Activated CD8-positive, alpha-beta memory T cell treated with anti-CD3 and anti-CD28 coated beads, Interleukin-2, amount 50 U/mL, for 1 hour (primary cell): Measurements from ENCODE around the gene PLD1.

Experiments used
- DNase-seq: peaks from one replicate; pipeline ENCODE4 v3.0.0-alpha.2; 2020; ENCODE audit errors: extremely low read depth

The PLD1 gene

DNA sequence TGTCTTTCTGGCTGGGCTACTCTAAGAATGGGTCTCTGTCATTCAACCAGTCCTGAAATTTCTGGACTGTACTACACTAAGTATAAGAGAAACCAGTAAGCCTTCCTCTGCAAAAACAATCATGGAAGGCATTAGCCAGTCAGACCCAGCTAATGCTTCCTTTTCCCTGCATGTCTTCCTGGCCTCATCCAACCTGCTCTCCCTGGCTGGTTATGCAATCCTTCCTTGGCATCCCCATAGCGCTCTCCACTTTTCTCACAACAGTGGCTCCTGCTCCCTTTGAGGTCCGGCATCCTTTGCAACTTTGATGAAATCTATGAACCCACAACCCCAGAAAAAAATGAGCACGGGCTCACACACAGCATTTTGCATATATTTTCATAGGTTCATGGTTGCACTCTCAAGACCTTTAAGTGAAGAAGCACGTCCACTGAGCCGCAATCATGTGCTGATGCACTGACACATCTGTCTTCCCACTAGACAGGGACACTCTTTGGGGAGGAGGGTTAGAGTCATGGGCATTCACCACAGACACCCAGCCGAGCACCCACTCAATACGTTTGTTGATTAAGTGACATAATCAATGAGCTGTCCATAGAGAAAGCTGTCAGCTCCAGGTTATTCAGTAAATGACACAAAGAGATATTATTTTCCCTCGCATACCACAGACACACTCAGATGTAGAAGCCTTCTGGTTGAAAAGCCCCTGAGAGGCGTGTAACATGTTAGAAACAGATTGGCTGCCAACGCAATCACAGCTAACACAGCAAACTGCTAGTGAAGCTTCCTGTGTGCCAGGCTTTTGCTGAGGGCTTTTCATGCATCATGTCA, 66.7 kb downstream of the PLD1 start:
- no peak for DNase-seq

DNA sequence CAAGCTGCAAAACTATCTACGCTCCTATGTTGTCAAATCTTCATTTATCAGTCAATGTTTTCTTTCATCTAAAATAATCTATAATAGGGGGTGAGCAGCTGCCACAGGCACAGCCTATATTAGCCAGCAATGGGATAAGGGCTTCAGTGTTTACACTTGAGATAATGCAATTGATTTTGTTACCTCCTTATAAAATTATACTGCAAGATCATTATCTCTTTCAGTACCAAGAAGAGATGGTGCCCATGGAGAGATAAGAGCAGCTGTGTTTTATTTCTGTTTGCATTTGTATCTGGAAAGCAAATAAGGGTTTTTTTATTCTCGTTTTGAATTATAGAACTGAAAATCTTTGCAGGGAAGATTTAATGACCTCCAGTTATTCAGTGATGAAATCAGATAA, 68.9 kb downstream of the PLD1 start:
- DNase-seq = no peak

DNA sequence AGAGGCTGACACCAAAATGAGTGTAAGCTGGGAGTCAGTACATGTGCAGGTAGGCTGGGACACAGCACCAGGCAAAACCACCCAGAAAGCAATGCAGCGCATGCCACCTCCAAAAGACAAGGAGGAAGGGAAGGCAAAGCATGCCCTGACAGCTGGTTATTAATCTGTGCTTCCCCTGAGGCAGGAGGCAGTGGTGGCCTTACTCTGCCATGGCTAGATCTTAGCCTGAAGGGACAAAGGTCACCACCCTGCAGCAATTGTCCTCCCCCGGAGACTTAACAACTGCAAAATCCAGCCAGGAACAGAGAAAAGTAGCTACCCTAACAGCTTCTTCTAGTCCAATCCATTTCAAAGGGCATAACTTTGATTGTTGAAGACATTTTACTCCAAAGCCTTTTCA, 73.7 kb downstream of the PLD1 start:
- DNase-seq = no peak

DNA sequence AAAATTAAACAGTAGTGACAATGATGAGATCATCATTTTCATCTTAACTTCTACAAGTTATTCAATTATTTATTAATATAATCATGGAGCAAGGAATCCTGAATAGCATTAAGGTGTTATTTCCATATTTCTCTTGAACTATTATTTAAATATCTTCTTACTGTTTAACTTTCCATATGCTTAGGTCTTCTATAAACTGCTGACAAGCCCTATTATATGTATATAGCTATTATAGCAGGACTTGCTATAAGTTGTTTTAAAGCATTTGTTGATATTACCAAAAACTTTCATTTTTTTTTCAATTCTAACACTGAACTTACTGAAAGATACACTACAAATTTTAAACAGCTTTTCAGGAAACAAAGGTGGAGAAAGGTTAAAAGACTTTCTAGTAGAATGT, 76.7 kb downstream of the PLD1 start:
- DNase-seq = no peak

DNA sequence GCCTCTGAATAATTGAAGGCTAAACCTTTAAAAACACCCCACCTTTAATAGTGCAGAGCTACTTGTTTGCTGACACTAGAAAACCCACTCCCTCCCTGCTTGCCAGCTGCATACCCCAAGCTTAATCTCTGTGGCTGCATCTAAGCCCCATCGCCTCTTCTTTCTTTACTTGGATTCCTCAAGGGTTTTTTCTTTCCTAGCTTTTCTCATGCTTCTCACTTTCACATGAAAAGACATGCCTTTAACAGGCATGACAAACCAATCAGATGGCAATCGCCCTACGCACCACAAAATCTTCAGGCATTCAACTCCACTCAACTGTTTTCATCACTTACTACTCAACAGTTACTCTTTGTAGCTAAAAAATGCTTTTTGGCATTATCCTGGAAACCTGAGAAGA, 77.5 kb downstream of the PLD1 start:
- no peak for DNase-seq

DNA sequence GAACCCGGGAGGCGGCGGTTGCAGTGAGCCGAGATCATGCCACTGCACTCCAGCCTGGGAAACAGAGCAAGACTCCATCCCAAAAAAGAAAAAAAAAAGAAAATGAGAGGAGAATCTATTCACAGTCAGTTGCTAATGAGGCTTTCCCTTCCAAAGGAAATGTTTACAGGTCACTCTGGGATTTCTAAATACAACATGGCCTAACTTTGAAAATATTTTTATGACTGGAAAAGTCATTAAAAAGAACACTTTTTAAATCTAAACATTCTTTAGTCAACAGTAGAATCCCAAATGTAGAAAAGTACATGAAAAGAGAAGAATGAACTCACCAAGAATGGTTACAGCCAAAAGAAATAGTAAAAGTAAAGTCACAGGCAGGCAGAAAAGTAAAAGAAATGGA, 78.6 kb downstream of the PLD1 start:
- DNase-seq = no peak

DNA sequence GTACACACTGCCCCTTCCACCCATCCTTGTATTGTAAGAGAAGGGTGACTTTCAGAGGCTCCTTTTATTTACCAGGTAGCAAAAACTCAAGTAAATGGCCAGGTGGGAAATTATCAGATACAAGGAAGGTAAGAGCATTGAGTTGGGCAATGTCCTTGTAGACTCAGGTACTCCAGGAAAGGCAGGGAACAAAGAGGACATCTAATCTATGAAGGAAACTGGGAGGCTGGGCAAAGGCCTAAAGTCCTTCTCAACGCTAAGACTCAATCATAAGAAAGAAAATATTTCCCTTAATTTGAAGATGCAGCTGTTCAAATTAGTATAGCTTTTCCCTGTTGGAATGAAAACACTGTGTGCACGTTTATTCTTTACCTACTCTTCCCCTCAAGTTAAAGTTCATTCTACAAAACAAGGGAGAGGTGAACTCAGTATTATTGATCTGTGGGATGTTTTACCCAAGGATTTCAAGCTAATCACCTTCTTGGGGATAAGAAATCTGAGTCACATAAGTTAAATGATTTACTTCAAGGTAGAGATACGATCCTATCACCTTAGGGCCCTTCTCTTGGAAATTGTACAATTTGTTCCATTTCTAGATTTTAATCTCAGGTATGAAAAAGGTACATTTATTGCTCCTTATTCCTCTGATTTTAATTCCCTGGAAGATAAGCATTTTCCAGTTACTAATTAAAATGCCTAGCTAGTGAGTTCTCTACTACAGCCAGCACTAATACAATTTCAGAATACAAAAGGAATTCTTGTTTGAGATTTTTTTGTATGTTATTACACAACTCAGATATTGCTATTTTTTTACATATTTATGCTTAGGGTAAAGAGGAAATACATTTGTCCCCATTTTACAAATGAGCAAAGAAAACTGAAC, 80.6 kb downstream of the PLD1 start:
- no peak for DNase-seq

DNA sequence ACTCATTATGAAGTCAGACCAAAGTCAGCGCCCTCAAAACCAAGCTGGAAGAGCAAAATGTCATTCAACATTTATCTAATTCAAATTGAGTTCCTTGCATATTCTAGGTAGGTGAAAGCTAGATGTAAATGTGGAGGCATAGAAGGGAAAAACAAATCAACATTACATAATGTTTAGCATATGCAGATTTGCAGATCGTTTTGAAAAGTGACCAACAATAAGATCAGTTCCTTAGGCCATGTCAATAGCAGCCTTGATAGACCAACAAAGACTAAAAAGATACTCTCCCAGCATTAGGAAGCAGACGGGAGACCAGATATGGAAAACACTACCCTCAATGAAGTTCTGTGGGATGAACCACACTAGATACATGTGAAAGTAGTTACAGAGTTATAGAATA, 83.0 kb downstream of the PLD1 start:
- DNase-seq = no peak

DNA sequence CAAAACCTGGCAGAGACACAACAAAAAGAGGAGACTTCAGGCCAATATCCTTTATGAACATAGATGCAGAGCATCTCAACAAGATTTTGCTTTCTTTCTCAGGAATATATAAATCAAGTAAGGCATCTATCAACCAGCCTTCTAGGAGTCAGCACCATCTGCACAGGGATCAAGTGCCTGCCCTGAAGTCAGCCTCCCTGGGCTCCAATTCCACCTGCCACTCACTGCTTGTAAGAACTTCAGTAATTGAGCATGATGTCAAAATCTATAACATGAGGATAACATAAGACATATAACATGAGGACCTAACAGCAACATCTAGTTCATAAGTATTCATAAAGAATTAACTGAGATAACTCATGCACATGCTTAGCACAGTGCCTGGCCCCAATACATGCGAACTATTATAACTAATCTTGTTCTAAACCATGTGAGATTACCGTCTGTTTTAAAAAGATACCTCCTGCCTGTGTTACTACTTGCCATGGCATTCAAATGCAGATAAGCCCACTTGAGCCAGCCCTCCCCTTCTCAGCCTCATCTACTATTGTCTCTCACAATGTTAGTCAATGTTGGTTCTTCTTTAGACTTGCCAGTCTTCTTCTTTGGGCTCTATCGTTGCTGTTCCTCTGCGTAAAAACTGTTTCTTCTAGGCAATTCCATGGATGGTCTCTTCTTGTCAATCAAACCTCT, 91.6 kb downstream of the PLD1 start:
- no peak for DNase-seq

DNA sequence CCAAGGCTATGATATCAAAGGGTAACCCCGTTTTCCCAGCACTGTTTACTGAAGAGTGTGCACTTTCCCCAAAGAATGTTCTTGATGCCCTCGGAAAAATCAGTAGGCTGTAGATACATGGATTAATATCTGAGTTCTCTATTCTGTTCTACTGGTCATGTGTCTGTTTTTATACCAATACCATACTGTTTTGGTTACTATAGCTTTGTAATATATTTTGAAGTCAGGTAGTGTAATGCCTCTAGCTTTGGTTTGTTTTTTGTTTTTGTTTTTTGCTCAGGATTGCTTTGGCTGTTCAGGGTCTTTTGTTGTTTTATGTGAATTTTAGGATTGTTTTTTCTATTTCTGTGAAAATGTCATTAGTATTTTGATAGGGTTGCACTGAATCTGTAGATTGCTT, 95.1 kb downstream of the PLD1 start:
- no peak for DNase-seq

DNA sequence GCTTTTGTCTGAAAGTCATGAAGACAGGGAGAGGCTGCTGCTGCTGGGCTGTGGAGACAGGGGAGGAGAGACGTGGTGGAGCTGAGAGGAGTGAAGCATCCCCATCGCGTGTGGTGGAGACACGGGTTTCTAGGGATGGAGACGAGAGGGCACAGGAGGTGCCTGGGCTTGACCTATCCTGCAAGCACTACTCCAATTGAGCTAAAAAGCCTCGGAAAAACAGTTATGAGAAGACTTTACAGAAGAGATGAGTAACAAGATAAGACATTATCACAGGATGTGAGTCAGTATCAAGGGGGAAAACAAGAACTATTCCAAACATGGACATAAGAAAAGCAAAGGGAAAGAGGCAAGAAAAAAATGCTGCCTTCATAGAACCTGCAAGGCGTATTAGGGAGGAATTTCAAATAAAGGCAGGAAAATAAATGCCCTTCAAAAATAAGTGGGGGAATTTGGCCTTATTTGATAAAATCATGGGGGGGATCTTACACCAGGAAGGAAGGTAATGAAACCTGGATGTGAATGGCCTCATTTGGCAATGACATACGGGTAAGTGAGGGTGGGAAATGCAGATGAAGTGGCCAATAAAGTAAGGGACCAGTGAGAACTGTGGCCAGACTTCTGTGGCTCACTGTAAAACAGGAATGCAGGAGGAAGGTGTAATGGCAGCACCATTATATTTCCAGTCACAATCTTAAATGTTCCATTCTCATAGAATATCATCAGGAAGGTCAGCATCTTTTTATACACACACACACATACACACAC, 97.9 kb downstream of the PLD1 start:
- DNase-seq = no peak

DNA sequence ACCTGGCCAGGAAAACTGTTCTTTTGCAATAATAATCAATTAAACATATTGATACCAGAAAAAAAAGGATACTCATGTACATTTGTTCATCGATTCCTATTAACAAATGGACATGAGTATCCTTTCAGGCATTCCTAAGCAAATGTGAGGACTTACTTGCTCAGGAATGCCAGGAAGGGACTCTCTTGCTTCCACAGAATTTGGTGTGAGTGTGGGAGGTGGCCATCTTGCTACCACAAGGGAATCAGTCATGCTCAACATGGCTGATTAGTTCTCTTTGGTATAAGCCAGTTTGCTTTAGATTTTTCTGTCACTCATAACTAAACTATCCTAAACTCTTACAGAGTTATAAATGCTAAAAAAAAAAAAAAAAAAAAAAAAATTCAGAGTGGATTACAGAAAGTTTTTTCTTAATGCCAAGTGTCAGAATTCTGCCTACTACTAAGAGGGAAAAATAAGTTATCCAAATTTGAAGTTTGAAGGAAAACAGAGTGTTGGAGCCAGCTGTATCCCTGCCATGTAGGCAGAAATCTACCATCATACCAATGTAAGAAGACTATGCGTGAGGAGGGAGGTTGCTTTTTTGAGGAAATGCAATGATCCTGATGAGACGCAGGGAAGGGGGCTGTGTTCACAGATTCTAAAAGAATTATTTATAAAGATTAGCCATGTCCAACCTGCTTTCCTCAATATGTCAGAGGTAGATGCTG, 98.7 kb downstream of the PLD1 start:
- DNase-seq = no peak

DNA sequence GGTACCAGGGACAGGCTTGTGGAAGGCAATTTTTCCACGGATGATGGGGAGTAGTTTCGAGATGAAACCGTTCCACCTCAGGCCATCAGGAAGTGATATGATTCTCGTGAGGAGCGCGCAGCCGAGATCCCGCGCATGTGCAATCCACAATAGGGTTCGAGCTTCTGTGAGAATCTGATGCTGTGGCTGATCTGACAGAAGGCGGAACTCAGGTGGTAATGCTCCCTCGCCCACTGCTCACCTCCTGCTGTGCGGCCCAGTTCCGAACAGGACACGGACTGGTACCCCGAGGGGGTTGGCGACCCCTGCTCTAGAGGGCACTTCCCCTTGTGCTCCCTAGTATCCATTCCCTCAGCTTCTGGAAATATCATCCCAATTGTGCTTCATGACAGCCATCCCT, 99.9 kb downstream of the PLD1 start:
- DNase-seq = no peak

DNA sequence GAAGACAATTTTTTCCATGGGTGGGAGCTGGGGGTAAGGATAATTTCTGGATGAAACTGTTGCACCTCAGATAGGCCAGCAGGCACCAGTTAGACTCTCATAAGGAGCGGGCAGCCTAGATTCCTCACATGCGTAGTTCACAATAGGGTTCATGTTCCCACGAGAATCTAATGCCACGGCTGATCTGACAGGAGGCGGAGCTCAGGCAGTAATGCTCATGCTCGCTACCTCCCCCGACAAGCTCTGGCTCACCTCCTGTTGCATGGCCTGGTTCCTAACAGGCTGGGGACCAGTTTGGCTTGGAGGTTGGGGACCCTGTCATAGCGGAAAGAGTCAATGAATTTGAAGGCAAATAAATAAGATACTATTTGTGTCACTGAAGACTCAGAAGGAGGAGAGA, 105.5 kb downstream of the PLD1 start:
- DNase-seq = no peak

DNA sequence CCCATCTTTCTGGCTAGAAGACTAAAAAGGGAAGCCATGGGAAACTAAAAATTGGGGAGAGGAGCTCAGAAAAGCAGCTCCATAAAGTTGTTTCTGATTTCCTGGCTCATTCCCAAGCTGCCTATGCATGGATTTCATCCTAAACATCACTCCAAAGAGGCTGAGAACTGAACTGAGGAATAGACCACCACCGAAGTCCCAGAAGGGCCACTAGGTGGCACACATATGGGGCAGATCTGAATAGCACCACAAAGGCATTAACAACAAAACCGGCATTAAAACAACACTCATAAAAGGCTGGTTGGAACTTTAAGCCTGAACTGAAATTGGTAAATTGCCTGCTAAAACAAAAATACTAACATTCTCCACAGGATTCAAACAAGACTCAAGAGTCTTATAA, 106.3 kb downstream of the PLD1 start:
- DNase-seq = no peak

DNA sequence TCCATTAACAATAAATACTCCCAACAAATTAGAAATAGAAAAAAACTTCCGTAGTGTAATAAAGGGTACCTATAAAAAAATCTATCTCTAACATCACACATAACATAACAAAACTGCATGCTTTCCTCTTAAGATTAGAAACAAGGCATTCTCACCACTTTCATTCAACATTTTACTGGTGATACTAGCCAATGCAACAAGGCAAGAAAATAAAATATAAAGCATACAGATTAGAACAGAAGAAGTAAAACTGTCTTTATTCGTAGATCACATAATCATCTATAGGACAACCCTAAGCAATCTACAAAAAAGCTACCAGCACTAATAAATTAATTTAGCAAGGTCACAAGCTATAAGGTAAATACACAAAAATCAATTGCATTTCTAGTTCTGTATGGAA, 107.1 kb downstream of the PLD1 start:
- no peak for DNase-seq

DNA sequence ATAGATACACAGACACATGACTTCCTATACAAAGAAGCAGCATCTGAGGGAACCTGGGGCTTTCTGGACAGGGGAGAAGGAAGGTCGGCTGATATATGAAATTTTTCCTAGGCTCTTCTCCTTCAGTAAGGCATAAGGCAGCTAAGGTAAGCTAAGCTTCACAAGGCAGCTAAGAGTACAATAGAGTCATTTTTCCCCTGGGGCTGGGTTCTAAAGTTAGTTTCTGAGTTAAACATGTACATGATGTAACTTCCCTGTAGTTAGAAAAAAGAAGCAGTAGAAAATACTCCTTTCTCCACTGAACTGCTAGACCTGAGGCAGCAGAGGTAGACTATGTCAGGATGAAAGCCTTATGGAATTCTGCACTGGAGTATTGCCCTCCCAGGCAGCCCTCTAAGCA, 109.6 kb downstream of the PLD1 start:
- no peak for DNase-seq

DNA sequence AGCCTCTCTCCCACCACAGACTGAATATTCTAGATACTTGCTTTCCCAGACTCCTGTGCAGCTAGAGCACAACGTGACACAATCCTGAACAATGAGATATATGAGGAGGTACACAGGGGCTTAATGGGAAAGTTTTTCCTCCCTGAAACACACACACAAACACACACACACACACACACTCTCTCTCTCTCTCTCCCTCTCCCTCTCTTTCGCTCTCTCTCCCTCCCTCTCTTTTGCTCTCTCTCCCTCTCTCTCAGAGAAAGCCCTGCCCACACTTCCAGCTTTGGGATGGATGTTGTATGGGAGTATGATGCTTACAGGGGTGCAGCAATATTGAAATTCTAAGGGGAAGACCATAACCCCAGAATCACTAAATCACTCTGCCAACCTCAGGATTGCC, 110.1 kb downstream of the PLD1 start:
- DNase-seq = no peak

DNA sequence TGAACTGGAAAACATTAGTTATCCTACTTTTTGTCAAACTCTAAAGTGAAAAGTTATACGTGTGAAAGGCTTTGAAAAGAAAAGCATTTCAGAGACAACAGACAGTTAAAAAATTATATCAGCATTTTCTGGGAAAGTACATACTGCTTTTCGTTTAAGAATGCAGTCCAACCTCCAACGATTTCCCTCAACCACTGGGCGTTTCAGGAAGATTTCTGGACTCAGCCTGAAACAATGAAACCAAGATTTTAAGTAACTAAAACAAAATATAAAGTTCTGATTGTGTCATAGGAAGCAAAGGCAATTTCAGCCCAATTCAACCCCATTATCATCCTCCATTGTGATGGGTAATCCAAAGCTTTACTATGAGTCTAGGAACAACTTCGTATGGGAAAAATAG, 110.7 kb downstream of the PLD1 start:
- no peak for DNase-seq

DNA sequence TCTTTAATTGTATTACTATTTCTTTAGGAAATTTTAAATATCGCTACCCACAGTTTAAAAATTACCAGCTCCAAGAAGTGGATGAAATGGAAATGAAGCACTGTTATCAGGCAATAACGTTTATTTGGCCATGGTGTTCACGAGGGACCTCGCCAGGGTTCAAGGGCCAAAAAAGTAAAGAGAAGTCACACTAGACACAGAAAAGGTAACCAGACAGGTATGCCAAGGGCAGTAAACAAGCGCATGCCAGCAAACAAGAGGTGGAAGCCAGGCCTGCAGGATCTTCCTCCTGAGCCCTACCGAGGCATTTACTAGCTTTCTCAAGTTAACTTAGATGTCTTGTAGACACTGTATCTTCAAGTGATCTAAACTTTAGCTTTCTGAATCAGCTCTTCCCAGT, 113.5 kb downstream of the PLD1 start:
- DNase-seq = no peak

DNA sequence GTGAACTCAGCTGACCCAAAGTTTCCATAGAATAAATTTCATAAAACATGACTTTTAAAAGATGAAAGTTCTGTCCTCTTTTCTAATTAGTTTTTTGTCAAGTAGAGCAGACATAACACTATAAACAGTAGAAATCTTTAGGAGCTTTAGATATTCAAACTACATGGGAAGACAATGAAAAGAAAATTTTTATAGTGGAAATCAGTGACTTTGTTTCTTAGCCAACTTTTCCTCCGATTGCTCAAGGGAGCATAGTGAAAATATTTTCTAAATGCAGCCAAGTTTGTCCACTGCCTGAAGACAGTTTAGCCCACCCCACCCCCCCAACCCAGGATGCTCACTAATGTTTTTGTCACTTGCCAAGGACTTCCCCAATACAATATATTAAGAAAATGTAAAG, 114.9 kb downstream of the PLD1 start:
- no peak for DNase-seq
